B cell (primary cell): Measurements from ENCODE around the gene DNAJB9. TPM values are rescaled to one million over a fixed set of nuclear protein-coding genes. Genes with fewer than 3 reads are reported as not detected.

Experiments
- ATAC-seq: fragments of 200-7000 bp; cut with Tn5 transposase; one replicate; pipeline ENCODE4 v1.10.0; 2021; ENCODE audit warnings: low read depth, mild to moderate bottlenecking, moderate number of reproducible peaks, moderate library complexity
- CTCF ChIA-PET: fragments of 350-600 bp; sonication (Branson Sonifier 250); formaldehyde crosslinking; loops from one replicate; lab custom pipeline; 2021; ENCODE audit warnings: antibody characterized with exemption, inconsistent platforms; lab: Charles Lee
- POLR2A ChIA-PET: fragments of 350-600 bp; sonication (Branson Sonifier 250); formaldehyde crosslinking; loops from one replicate; lab custom pipeline; 2021; ENCODE audit warnings: antibody characterized with exemption; lab: Charles Lee
- DNase-seq: peaks from one replicate; pipeline ENCODE4 v3.0.0; 2013
- H2AFZ ChIP-seq: 2 replicates; pipeline ENCODE4 v1.6.1; 2012; ENCODE audit warnings: mild to moderate bottlenecking, low read depth, low read length; ENCODE audit not compliant: insufficient read depth, poor library complexity, severe bottlenecking
- H3K27ac ChIP-seq, 2 donors: 1 replicate in 1 of 2; 2 replicates in 1 of 2; pipeline ENCODE4 v1.5.1; 2012 to 2013; ENCODE audit warnings: low read length in 2 of 2, mild to moderate bottlenecking in 2 of 2, moderate library complexity in 1 of 2
- H3K27me3 ChIP-seq, 4 experiments: fragments of 200-600 bp in 1 of 4; sonication (generic) in 1 of 4; replicated peaks in 1 of 4; 1 replicate in 2 of 4; 2 replicates in 2 of 4; pipeline versions ENCODE4 v1.6.1 to v1.7.0; 2013 to 2016; ENCODE audit warnings: low read length in 3 of 4, mild to moderate bottlenecking in 2 of 4, mixed read lengths in 1 of 4, moderate library complexity in 1 of 4; ENCODE audit not compliant: insufficient read depth in 4 of 4, control insufficient read depth in 3 of 4; ENCODE audit errors: control extremely low read depth in 1 of 4
- H3K36me3 ChIP-seq, 2 experiments: replicated peaks in 1 of 2; 1 replicate in 1 of 2; 2 replicates in 1 of 2; pipeline versions ENCODE4 v1.6.1 to v1.7.1; 2013; ENCODE audit warnings: low read length in 1 of 2; ENCODE audit not compliant: insufficient read depth in 2 of 2, control insufficient read depth in 1 of 2; ENCODE audit errors: control extremely low read depth in 1 of 2, extremely low read depth in 1 of 2
- H3K4me1 ChIP-seq, 2 donors: fragments of 200-600 bp in 1 of 2; sonication (generic) in 1 of 2; 1 replicate in 1 of 2; 2 replicates in 1 of 2; pipeline versions ENCODE4 v1.5.1 to v1.6.1; 2013 to 2017; ENCODE audit warnings: low read length in 2 of 2; ENCODE audit not compliant: control insufficient read depth in 2 of 2, insufficient read depth in 2 of 2
- H3K4me2 ChIP-seq: replicated peaks from 2 replicates; pipeline ENCODE3; 2012; ENCODE audit warnings: mild to moderate bottlenecking, low read depth, low read length; ENCODE audit not compliant: poor library complexity, severe bottlenecking
- H3K4me3 ChIP-seq, 5 experiments: fragments of 200-600 bp in 1 of 5; sonication (generic) in 1 of 5; 1 replicate in 3 of 5; 2 replicates in 2 of 5; pipeline versions ENCODE4 v1.5.1 to v1.7.0; 2011 to 2016; ENCODE audit warnings: low read length in 4 of 5, mild to moderate bottlenecking in 4 of 5, low read depth in 2 of 5, control low read depth in 1 of 5, moderate library complexity in 1 of 5; ENCODE audit not compliant: insufficient read depth in 1 of 5; ENCODE audit errors: control extremely low read depth in 1 of 5, extremely low read depth in 1 of 5
- H3K79me2 ChIP-seq: fragments of 200-600 bp; sonication (generic); one replicate; pipeline ENCODE4 v1.6.0; 2016; ENCODE audit warnings: low read length; ENCODE audit not compliant: control insufficient read depth, insufficient read depth
- H3K9ac ChIP-seq: fragments of 200-600 bp; sonication (generic); 2 replicates; pipeline ENCODE4 v1.6.1; 2017; ENCODE audit warnings: mild to moderate bottlenecking, low read length, moderate library complexity
- H3K9me3 ChIP-seq, 3 donors: one replicate each; pipeline versions ENCODE4 v1.6.1 to v1.7.1; 2013; ENCODE audit warnings: low read length in 2 of 3; ENCODE audit not compliant: control insufficient read depth in 2 of 3, insufficient read depth in 1 of 3; ENCODE audit errors: control extremely low read depth in 1 of 3
- H4K20me1 ChIP-seq: 2 replicates; pipeline ENCODE4 v1.6.0; 2012; ENCODE audit warnings: mild to moderate bottlenecking, low read length; ENCODE audit not compliant: insufficient read depth, control insufficient read depth, poor library complexity, severe bottlenecking
- H3K27ac Mint-ChIP-seq: one replicate; pipeline ENCODE4 v1.8.0; 2021; ENCODE audit warnings: mixed read lengths
- H3K27me3 Mint-ChIP-seq: one replicate; pipeline ENCODE4 v1.8.0; 2021; ENCODE audit warnings: mixed read lengths
- H3K4me1 Mint-ChIP-seq: one replicate; pipeline ENCODE4 v1.8.0; 2021; ENCODE audit warnings: mixed read lengths
- H3K4me3 Mint-ChIP-seq: one replicate; pipeline ENCODE4 v1.8.0; 2021; ENCODE audit warnings: mixed read lengths
- H3K9me3 Mint-ChIP-seq: one replicate; pipeline ENCODE4 v1.8.0; 2022; ENCODE audit warnings: mixed read lengths; ENCODE audit not compliant: insufficient read depth
- CTCF ChIP-seq: fragments of 200-600 bp; IDR thresholded peaks from one replicate; pipeline ENCODE4 v1.8.0; 2022; ENCODE audit warnings: antibody characterized with exemption, mild to moderate bottlenecking
- EZH2 ChIP-seq: IDR thresholded peaks from 2 replicates; pipeline ENCODE4 v1.6.1; 2012; ENCODE audit warnings: borderline replicate concordance, low read depth, mild to moderate bottlenecking, moderate library complexity, low read length; ENCODE audit not compliant: insufficient read depth, poor library complexity, severe bottlenecking
- WGBS: methylation state at CpG from one replicate; pipeline ENCODE4 v1.1.5; 2013; ENCODE audit warnings: missing lambda C conversion rate; ENCODE audit not compliant: insufficient coverage; 5-methylcytosine and 5-hydroxymethylcytosine counted together
- intact Hi-C: fragments of 100-400 bp; cut with micrococcal nuclease; formaldehyde crosslinking; loops from one replicate; pipeline ENCODE4 v1.10.0; 2022
- polyA plus RNA-seq: library from polyadenylated mRNA; depleted of rRNA; stranded (reverse); fragments of >200 nt; gene quantifications from 2 replicates; pipeline ENCODE4 v1.2.3, GENCODE V29; 2012
- total RNA-seq, 2 donors: library from RNA; stranded (reverse); fragments of 120-200 nt in 1 of 2; gene quantifications; 1 replicate in 1 of 2; 2 replicates in 1 of 2; pipeline versions ENCODE4 v1.2.3 to v1.2.4, GENCODE V29; 2013 to 2022

The DNAJB9 gene
- total and polyA plus RNA-seq, 2 donors (not counting 1 experiment from before 2014, with no cell fraction given), result 19.5 to 23.1 TPM

DNA sequence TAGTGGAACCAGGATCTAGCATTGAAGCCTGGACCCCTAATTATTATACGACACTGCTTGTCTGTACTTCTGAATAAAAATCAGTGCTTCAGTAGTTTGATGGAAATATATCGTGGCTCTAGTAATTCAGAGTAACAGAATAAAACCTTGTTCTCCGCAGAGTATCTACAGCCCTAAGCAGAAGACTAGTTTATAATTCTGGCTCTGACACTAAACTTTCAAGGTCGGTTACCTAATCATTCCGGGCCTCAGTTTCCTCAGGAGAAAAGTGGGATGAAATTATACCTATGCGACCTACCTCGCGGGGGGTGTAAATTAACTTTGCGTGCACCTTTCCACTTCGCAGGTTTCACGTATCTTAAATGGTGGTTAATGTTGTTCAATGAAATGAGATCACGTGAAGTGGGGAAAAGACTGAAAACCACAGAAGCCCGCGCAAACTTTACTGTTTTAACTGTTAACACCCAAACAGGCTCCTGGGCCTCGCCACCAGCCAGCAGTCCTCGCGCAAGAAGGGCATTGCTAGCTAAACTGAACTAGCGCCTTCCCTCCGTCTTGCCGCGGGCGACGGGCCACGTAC, 783 bp upstream of the DNAJB9 start:
- Histone ChIP-seq H4K20me1 (peaks cover under 1% of the 10 kb centered on the region), H2AFZ (peak overlapping the region; percentile 72), H3K4me2 (peak overlapping the region; percentile 78), H3K27me3 (no peaks in the 10 kb centered on the region), H3K9ac (peak overlapping the region; percentile 95), H3K4me3 (peak overlapping the region; percentile 69 to 92 (median 89)), H3K36me3 (peaks cover 8 to 22% of the 10 kb centered on the region in 2 experiments), H3K79me2 (peaks cover 81% of the 10 kb centered on the region), H3K4me1 (peaks cover 16 to 39% of the 10 kb centered on the region in 2 donors), H3K9me3 (no peaks in the 10 kb centered on the region), H3K27ac (peak overlapping the region; percentile 99 to 100)
- no peaks in the 10 kb centered on the region for H3K9me3 Mint-ChIP-seq
- CTCF ChIA-PET, result interaction anchor here (0.7 to 2.7 kb wide), 5 partner anchors 8 to 114 kb away, joined by 3 to 17 read pairs (median 6); partner anchors contain the start of gene PNPLA8
- ATAC-seq, result no peak
- peaks cover 49% of the 10 kb centered on the region for H3K4me1 Mint-ChIP-seq
- intact Hi-C loops, result loop anchor here (1.0 to 10.0 kb wide), 7 partner anchors 17 to 826 kb away; partner anchors contain the start of genes DLD and PNPLA8
- TF ChIP-seq EZH2, result no peak
- TF ChIP-seq CTCF, result no peak
- peak overlapping the region; percentile 96 for H3K4me3 Mint-ChIP-seq
- no peak for DNase-seq
- 5% methylated on average over 21 of the region's 24 CpGs for WGBS
- peak overlapping the region; percentile 98 for H3K27ac Mint-ChIP-seq
- POLR2A ChIA-PET, result interaction anchor here (0.6 to 3.0 kb wide), 7 partner anchors 14 to 70 kb away, joined by 3 to 58 read pairs (median 13); partner anchors contain the start of gene PNPLA8
- no peaks in the 10 kb centered on the region for H3K27me3 Mint-ChIP-seq
